GM21447 (cell line): Measurements from ENCODE around the gene ARHGAP45.
A peak's percentile ranks its signal among the peaks of the same experiment; 100 is the strongest.

ENCODE experiments used
- ATAC-seq: cut with Tn5 transposase; IDR thresholded peaks from one replicate; pipeline ENCODE4 v1.9.1; 2021; ENCODE audit not compliant: unreplicated experiment

ARHGAP45 gene

DNA sequence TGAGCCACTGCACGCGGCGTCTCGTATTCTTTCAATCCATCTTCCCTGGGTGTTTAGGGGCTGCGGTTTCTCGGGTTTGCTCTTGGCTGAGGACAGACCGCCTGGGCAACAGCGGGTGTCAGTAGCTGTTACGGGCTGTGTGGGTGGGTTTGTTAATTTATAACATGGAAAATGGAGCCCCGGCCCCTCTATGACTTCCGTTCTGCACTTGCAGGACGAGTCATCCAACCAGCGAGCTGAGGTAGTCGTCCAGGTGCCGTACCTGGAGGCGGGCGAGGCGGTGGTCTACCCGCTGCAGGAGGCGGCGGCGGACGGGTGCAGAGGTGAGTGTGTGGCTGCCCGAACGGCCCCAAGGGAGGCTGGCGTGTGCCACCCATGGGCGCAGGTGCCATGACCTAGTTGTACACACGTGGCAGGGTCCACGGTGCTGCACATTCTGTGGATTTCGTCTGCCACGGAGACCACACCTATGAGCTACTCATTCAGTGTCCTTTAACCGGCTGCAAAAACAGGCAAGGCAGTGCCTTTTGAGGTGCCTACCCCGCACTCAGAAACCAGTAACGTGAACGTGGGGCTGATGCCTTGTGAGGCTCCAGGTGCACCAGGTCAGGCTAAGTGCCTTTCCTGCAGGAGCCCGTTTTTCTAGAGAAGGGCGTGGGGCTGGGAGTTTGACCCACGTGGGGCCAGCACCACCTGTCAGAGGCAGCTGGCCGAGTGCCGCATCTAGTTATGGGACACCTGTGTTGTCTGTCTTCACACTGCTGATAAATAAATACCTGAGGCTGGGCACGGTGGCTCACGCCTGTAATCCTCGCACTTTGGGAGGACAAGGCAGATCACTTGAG, 17.3 kb downstream of the ARHGAP45 start:
- ATAC-seq, result no peak

DNA sequence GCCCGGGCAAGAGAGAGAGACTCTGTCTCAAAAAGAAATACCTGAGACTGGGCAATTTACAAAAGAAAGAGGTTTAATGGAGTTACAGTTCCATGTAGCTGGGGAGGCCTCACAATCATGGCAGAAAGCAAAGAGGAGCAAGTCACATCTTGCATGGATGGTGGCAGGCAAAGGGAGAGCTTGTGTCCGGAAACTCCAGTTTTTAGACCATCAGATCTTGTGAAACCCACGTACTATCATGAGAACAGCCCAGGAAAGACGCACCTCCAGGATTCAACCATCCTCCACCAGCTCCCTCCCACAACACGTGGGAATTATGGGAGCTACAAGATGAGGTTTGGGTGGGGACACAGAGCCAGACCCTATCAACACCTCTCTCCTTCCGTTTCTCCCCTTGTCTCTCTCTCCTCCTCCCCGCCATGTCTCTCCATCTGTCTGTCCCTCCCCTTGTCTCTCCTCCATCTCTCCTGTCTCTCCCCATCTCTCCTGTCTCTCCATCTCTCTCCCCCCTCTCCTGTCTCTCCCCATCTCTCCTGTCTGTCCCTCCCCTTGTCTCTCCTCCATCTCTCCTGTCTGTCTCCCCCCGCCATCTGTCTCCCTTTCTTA, 18.2 kb downstream of the ARHGAP45 start:
- no peak for ATAC-seq

GRCh38 chr19:1085676-1086442, 18.9 kb downstream of the ARHGAP45 start:
- no peak for ATAC-seq

GRCh38 chr19:1086613-1087012, 19.6 kb downstream of the ARHGAP45 start:
- no peak for ATAC-seq

DNA sequence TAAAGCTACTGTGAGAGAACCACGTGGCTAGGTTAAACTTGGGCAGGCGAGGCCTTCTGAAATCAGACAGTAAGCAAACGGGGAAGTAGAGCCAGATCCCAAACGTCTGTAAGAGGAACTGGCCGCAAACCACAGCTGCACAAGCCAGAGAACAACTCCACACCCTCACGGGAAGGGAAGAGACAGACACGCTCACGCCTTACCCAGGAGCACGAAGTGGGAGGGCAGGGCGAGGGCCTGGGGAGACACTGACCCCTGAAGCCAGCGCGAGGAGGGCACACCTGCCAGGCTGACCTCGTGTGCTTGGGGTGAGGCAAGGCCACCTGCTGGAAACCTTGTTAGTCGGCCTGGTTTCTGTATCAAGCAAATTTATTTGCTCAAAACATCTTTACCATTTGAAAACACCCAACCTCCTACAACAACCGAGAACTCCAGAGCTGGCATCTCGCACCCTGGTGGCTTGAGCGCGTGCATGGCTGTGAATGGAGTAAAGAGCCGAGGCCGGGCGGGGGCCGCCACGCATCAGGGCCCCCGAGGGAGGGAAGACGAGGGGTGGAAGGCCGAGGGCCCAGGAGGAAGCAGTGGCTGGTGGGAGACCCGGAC, 20.9 kb downstream of the ARHGAP45 start:
- ATAC-seq, result no peak

- ATAC-seq, result no peak
These were observed 21.5 kb downstream of the ARHGAP45 start for GRCh38 chr19:1088416-1089010.

GRCh38 chr19:1089126-1089771, 22.3 kb downstream of the ARHGAP45 start:
- ATAC-seq, result no peak

- no peak for ATAC-seq
These were observed 22.9 kb downstream of the ARHGAP45 start for GRCh38 chr19:1089891-1090290.

- ATAC-seq, result no peak
These were observed 24.0 kb downstream of the ARHGAP45 start for GRCh38 chr19:1090731-1091543.

GRCh38 chr19:1091544-1092175, 24.7 kb downstream of the ARHGAP45 start:
- ATAC-seq, result no peak

GRCh38 chr19:1093330-1093729, 26.4 kb downstream of the ARHGAP45 start:
- no peak for ATAC-seq

- no peak for ATAC-seq
These were observed 27.0 kb downstream of the ARHGAP45 start for GRCh38 chr19:1093811-1094553.

GRCh38 chr19:1094655-1094977, 27.6 kb downstream of the ARHGAP45 start:
- no peak for ATAC-seq

- ATAC-seq, result peak; percentile 80
These were observed 28.2 kb downstream of the ARHGAP45 start, which contains the start of gene POLR2E for GRCh38 chr19:1094978-1095701. POLR2E (minus strand) TSS chr19:1095375; CDS start chr19:1095315, 60 bp downstream.

DNA sequence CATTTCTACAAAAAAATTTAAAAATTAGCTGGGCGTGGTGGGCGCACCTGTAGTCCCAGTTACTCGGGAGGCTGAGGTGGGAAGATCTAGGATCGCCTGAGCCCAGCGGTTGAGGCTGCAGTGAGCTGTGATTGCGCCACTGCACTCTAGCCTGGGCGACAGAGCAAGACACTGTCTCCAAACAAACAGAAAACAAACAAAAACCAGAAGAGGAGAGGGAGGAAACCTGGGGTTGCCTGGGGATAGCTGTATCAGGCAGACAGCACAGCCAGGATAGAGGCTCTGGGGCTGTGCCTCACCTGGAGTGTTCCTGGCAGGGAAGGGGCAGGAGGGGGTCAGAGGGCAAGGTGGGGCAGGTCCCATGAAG, 30.8 kb downstream of the ARHGAP45 start:
- ATAC-seq, result no peak

DNA sequence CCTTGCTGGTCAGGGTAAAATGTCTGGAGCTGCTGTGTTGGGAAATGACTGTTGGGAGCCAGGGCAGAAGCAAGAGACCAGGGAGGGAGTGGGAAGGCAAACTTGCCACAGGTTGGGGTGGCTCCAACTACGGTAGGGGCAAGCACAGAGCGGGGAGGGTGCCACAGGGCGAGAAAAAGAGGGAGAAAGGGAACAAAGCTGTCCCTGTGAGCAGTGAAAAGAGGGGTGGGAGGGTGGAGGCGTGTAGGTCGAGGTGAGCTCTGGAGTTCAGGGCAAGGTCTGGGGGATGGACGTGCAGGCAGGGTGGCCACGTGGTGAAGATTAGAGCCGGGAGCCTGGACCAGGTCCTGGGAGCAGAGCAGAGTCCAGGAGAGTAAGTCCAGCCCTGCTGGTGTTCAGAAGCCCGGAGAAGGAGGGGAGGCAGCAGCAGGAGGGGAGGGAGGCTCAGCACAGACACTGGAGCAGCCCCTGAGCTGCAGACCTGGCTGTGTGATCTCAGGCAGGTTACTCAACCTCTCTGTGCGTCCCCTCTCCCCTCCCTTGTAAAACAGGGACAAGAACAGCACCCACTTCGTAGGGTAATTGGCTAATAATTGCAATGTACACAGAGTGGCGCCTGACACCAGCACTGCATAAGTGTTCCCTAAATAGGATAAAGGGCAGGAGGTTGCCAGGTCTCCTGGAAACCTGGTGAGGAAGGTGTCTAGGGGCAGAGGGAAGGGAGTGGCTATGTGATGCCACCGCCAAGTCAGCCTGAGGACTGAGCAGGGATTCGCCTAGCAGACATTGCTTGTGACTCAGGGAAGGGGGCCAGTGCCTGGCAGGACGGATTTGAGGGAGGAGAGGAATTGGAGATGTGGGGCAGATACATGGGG, 31.4 kb downstream of the ARHGAP45 start:
- ATAC-seq, result no peak

DNA sequence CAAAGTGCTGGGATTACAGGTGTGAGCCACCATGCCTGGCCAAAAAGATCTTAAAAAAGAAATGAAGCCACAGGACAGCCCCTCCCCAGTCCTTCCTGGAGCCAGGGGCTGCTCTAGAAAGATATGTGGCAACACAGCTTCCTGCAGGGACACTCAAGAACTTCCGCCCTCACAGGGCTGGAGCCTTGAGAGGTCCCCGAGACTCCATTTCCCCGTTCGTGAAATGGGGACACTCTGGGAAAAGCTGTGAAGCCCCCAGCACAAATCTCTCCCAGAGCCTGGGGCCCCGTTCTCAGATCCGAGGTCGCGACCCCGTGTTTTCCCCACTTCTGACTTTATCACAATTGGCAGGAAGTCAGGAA, 34.4 kb downstream of the ARHGAP45 start:
- no peak for ATAC-seq
